Neural crest cell (in vitro differentiated cells): ENCODE results near the gene FRAS1. TPM values are rescaled to one million over a fixed set of nuclear protein-coding genes. Genes with fewer than 3 reads are reported as not detected.

Experiments used
- DNase-seq: peaks from one replicate; pipeline ENCODE4 v3.0.0; 2021; ENCODE audit warnings: low read depth, mixed read lengths, low spot score
- H3K27ac Mint-ChIP-seq: one replicate; pipeline ENCODE4 v1.8.0; 2021; ENCODE audit warnings: mild to moderate bottlenecking, mixed read lengths; ENCODE audit not compliant: unreplicated experiment
- H3K27me3 Mint-ChIP-seq: 2 replicates; pipeline ENCODE4 v1.8.0; 2021; ENCODE audit warnings: low read depth, mild to moderate bottlenecking, mixed read lengths
- H3K36me3 Mint-ChIP-seq: 2 replicates; pipeline ENCODE4 v1.8.0; 2021; ENCODE audit warnings: low read depth, mild to moderate bottlenecking, mixed read lengths
- H3K4me1 Mint-ChIP-seq: 2 replicates; pipeline ENCODE4 v1.8.0; 2021; ENCODE audit warnings: mixed read lengths
- H3K4me3 Mint-ChIP-seq: one replicate; pipeline ENCODE4 v1.8.0; 2021; ENCODE audit warnings: mild to moderate bottlenecking, mixed read lengths
- H3K9me3 Mint-ChIP-seq: 2 replicates; pipeline ENCODE4 v1.8.0; 2021; ENCODE audit warnings: mixed read lengths
- CTCF ChIP-seq: fragments of 200-600 bp; sonication (generic); conservative IDR thresholded peaks from 2 replicates; pipeline ENCODE4 v1.5.0; 2021; ENCODE audit warnings: antibody characterized with exemption, mild to moderate bottlenecking
- total RNA-seq: library from RNA; stranded (reverse); gene quantifications from 2 replicates; pipeline ENCODE4 v1.2.1, GENCODE V29; 2021

Gene FRAS1
- total RNA-seq, 1 donor from 2014 or later, result 8.4 TPM

GRCh38 chr4:78156520-78156919, 99.4 kb downstream of the FRAS1 start:
- Mint-ChIP-seq H3K4me3 (no peak overlapping the region), H3K36me3 (peaks cover 2% of the 10 kb centered on the region), H3K9me3 (peaks cover 3% of the 10 kb centered on the region), H3K27ac (no peak overlapping the region), H3K4me1 (peaks cover 12% of the 10 kb centered on the region), H3K27me3 (no peaks in the 10 kb centered on the region)
- no peak for DNase-seq
- no peak for TF ChIP-seq CTCF

- no peak overlapping the region for H3K27ac Mint-ChIP-seq
- H3K9me3 Mint-ChIP-seq, result peaks cover 3% of the 10 kb centered on the region
- no peaks in the 10 kb centered on the region for H3K4me1 Mint-ChIP-seq
These were observed 105.2 kb downstream of the FRAS1 start for GRCh38 chr4:78162342-78162741.

GRCh38 chr4:78162821-78163220, 105.7 kb downstream of the FRAS1 start:
- no peak overlapping the region for H3K27ac Mint-ChIP-seq
- no peaks in the 10 kb centered on the region for H3K4me1 Mint-ChIP-seq

More at GRCh38 chr4:78162342-78162741, 105.2 kb downstream of the FRAS1 start:
- no peak for DNase-seq
- no peaks in the 10 kb centered on the region for H3K27me3 Mint-ChIP-seq
- no peak for TF ChIP-seq CTCF
- H3K36me3 Mint-ChIP-seq, result peaks cover 2% of the 10 kb centered on the region
- no peak overlapping the region for H3K4me3 Mint-ChIP-seq

GRCh38 chr4:78165758-78166157, 108.6 kb downstream of the FRAS1 start:
- Mint-ChIP-seq H3K27me3 (no peaks in the 10 kb centered on the region), H3K9me3 (no peaks in the 10 kb centered on the region), H3K27ac (no peak overlapping the region), H3K4me1 (peaks cover 5% of the 10 kb centered on the region), H3K36me3 (no peaks in the 10 kb centered on the region), H3K4me3 (no peak overlapping the region)
- no peak for TF ChIP-seq CTCF
- DNase-seq, result no peak

More at GRCh38 chr4:78162821-78163220, 105.7 kb downstream of the FRAS1 start:
- no peak for DNase-seq
- Mint-ChIP-seq H3K36me3 (peaks cover 2% of the 10 kb centered on the region), H3K9me3 (peaks cover 3% of the 10 kb centered on the region), H3K27me3 (no peaks in the 10 kb centered on the region), H3K4me3 (no peak overlapping the region)
- no peak for TF ChIP-seq CTCF

GRCh38 chr4:78166622-78167021, 109.5 kb downstream of the FRAS1 start:
- DNase-seq, result no peak
- Mint-ChIP-seq H3K27me3 (no peaks in the 10 kb centered on the region), H3K27ac (no peak overlapping the region), H3K4me1 (peaks cover 5% of the 10 kb centered on the region), H3K4me3 (no peak overlapping the region), H3K36me3 (no peaks in the 10 kb centered on the region), H3K9me3 (no peaks in the 10 kb centered on the region)
- no peak for TF ChIP-seq CTCF

- peaks cover 10% of the 10 kb centered on the region for H3K4me1 Mint-ChIP-seq
- no peaks in the 10 kb centered on the region for H3K9me3 Mint-ChIP-seq
- no peak overlapping the region for H3K4me3 Mint-ChIP-seq
- no peak for TF ChIP-seq CTCF
- no peaks in the 10 kb centered on the region for H3K36me3 Mint-ChIP-seq
- H3K27me3 Mint-ChIP-seq, result no peaks in the 10 kb centered on the region
- DNase-seq, result no peak
- H3K27ac Mint-ChIP-seq, result no peak overlapping the region
These were observed 110.4 kb downstream of the FRAS1 start for GRCh38 chr4:78167510-78167909.
